GM19043 (cell line): ENCODE results near the gene FKBP11.

Experiments used
- ATAC-seq: cut with Tn5 transposase; IDR thresholded peaks from one replicate; pipeline ENCODE4 v1.9.1; 2021; ENCODE audit warnings: low read depth; ENCODE audit not compliant: unreplicated experiment

FKBP11 gene

DNA sequence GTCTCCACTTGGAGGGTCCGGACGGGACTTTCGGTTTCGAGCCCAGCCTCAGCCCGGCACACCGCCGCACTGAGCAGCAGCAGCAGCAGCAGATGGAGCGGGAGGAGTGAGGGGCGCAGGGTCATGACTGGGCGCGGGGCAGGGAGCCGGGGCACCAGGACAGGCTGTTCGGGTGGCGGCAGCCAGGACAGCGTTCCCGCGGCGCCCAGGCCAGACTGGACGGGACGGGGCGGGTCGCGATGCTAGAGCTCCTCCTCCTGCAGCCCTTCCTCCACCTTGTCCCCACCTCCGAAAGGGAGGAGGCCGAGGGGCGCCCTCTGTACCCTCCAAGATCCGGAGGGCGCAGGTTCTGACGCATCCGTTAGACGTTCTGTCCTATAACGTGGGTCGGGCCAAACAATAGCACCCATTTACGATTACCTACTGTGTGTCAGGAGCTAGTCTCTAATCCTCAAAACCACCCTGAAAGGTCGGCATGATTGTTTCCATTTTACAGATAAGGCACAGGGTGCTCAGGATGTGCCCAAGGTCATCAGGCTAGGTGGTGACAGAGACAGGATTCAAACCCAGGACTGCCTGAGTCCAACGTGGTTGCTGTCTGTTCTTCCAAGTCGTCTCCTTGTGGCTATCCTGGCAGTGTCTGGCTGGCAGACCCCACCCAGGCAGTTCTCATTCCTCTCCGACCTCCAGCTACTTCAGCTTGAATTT is at the start of gene FKBP11:
Gene FKBP11, minus strand, starts transcription at position 189 of the 708 bp plus-strand sequence. Its CDS starts 64 bp downstream, at position 125.
- peak; percentile 67 for ATAC-seq

DNA sequence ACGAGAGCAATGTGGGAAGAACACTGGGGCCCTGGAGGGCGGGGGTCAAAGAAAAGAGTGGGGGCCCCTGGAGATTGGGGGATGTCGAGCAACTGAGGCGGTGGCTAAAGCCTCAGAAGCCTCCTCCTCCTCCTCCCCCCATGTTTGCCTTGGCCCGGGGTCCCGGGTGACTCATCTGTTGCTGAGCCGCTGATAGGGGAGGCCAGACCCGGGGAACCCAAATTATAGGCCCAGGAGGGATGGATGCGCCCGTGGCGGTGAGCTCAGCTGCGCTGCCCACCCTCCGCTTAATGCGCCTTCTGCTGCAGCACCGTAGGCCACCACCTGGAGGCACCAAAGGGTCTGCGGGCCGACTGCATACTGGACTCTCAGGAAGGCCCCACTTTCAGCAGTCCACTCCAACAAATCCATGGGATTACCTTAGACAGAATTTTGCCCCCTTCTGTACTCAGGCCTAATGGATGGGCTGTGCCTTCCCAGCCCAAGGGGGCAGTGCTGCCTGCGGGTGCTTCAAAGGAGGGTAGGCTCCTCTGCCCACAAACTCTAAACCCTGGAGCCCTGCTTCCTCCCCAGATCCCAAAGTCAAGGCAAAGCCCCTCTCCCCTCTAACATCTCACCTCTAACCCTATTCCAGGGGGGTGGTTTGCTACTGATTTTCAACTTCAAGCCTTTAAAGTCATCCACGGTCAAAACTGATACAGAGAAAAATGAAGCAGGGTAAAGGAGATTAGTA is 48.8 kb upstream of the FKBP11 start:
- ATAC-seq: no peak

DNA sequence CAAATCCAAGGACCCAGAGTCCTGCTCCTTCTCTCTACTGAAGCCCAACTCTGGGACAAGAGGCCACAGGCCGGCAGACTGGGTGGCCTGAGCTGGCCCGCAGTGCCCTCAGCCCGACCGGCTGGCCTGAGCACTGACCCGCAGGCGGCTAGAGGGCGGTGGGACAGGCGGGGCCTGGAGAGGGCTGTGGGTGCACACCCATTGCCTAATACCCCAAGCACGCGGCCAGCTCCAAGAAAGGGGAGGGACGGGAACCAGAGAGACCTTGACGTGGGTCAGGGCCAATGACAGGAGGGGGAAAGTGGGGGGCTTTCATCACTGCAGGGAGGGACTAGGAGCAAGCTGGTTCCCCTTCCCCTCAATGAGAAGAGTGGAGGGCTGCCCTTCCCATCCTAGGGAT is 48.2 kb upstream of the FKBP11 start:
- ATAC-seq: no peak

DNA sequence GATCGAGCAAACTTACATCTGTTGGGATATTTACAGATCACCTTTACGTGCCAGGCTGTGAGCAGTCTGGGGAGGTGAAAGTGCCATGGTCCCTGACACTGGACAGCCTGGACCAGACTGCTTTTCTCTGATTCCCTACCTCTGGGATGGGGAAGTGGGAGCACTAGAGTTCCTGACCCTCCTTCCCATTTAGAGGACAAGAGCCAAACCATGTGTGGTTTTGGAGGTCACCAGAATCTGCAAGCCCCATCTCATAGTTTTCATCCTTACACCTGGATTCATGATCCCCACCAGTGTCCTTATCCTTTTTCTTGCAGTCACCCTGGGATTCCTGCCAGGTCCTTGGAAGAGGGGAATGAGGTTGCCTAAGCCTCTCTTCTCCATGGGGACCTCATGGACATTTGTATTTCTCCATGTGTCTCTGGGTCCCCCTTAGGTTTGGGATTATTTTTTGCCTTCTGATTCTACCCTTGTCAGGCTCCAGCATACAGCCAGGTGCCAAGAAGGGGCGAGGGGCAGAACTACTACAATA is 47.7 kb upstream of the FKBP11 start:
- ATAC-seq: no peak

DNA sequence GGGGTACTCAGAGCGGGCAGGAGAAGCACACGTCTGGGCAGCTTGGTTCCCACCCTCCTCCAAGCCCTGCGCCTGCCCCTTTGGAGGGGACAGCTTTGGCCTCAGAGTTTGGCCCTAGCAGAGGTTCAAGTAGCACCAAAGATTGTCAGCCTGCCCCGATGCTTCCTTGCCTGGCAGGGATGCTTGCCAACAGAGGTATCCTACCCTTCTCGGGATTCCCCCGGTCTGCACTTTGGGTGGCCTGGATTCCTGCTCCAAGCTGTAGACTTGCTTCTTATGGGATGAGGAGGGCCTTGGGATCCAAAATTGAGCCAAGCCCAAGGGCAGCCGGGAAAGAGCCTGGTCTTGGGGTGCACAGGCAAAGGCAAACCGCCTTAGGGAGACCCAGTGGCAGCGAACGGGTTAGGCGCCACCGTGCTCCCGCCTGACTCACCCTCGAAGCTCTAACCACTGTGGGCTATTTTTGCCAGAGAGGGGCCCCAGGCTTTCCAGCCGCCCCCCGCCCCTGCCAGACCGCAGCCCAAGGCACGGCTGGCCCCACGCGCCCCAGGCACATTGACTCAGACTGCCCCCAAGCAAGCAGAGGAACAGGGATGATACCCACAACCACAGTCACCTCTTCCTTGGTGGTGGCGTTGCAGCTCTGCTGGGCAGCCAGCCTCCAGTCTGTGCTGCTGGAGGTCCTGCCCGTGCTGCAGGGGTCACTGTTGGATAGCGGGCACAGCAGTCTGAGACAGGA is 47.1 kb upstream of the FKBP11 start:
- ATAC-seq: no peak

DNA sequence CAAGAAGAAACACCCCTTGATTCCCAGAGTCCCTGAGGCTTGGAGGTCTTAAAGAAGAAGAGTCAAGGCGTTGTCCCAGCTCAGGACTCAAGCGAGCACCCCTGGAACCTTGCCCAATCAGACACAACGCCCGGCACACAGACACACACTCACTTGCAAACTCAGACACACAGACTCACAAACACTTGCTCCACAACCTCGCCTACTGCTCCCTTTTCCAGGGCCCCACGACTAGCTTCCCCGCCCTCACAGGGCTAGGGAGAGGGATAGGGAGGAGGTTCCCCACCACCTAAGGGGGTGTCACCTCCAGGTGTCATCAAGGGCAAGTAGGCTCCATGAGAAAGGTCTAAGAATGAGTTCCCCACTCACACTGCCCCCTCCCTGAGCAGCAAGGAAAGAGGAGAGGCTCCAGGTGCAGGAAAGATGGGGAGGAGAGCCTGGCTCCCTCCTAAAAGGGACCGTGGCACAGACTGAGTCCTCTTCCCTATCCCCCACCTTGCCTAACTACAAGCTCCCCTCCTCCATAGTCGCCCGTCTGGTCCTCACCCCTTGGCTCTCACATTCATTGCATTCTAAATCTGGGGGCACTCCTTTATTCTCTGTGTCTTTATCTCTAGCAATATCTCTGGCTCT is 45.5 kb upstream of the FKBP11 start:
- no peak for ATAC-seq

DNA sequence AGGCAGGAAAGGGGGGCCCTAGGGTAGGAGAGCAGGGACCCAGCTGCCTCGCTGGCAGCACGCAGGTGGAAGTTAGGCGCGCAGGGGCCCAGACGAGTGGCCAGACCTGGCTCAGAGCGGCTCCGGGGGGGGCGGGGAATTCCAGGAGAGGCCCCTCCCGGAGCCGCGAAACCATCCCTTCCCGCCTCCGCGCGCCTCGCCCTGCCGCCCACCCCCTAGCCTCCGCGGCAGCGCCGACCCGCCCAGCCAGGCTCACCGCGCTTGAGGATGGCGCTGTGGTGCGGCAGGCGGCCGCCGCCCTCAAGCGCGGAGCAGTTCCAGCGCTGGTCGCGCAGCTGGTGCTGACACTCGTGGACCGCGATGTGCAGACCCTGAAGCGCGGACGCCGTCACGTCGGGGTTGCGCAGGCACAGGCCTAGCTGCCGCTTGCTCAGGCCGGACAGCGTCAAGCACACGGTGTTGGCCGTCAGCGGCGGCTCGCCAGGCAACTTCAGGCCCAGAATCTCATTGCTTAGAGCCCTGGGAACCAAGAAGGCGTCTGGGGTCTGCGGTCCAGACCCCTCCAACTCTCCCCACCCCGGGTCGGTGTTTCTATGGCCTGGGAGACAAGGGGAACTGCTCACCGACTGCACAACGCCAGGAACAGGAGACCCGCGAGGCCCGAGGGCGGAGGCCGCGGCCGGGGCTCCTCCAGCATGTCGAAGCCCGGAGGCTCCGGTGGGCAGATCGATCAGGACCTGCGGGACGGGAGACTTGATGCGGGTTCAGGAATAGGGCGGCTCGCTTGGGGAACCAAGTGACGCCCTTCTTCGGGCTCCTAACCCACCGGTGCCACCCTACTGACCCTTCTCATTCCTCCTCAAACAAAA is 44.8 kb upstream of the FKBP11 start:
- no peak for ATAC-seq

DNA sequence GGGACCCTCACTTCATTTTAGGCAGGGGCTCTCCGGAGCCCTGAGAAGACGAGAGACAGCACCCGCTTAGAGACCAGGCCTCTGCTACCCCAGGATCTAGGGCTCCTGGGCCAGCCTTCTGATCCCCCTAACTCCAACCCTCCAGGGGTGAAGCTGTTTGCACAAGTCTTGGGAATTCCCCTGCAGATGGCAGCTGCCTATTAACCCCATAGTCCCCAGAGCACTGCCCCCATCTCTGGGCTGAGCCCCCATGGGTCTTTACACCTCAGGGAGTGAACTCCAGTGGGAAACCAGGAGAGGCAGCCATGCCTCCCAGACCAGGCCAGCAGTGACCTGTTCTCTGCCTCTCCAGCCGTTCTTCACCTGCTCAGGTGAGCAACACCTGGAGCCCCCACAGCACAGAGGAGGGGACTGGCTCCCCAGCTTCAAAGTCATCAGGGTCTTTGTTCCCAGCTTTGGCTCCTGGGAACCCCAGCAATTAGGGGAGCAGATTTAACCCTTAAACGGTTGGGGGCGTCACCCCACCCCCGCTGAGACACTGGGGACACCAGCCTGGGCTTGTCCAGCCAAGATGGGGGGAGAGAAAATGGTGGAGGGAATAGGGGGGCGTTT is 44.0 kb upstream of the FKBP11 start:
- no peak for ATAC-seq

DNA sequence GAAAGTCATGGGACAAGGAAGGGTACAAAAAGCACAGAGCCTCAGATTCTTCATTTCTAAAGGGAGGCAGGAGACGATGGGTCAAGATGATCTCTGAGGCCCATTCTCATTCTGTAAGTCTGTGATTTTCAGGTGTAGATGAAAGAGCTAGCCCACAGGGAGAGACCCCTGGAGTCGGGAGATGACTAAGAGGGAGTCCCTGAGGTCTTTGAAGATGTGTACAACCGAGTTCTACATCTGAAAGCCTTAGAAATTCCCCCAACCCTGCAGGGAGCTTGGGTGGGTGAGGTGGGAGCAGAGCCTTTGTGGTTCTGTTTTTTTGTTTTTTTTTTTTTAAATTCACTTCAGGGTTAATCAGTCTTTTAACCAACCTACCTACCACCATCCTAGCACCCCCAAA is 43.2 kb upstream of the FKBP11 start:
- ATAC-seq: no peak

DNA sequence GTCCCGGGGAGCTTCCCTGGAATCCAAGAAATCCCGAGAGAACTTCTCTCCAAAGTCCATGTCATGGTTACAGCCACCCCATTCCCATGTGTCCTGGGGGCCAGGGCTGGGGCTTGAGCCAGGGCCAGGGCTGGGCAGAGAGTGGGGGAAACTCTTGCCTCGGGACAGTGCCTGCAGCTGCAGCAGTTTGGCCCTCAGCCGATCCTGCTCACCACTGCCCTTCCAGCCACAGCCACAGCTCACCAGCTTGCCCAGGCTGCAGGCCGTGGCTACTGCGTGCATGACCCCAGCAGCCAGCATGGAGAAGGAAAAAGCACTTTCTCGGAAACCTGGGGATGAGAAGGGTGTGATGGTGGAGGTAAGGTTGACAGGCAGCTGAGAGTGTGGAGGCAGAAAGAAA is 42.7 kb upstream of the FKBP11 start:
- no peak for ATAC-seq

DNA sequence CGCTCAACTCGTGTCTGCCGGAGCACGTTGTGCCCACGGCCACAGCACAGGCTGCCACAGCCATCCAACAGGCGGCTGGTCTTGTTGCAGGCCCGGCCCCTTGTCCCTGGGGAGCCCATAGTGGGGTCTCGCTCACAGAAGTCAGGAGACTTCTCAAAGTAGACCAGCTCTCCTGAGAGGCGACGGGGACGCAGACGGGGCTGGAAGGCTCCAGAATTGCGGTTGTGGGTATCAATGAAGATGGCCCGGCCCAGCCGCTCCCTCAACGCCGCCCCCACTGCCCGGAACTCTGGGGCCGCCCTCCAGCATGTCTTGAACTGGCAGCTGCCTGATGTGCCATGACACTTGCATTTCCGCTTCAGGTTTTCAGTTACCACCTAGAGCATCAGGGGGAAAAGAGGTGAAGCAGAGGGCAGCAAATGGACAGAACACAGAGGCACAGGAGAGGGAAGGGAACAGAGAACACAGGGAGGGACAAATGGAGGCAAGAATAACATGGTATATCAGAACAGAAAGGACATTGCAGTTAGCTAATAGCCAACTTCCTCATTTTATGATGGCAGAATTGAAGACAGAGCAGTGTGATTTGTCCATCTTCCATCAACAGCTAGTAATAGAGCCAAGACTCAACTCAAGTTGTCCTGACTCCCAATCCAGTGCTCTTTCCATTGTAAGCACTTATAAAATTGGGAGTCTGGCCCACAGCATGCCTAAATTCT is 41.0 kb upstream of the FKBP11 start:
- ATAC-seq: no peak

DNA sequence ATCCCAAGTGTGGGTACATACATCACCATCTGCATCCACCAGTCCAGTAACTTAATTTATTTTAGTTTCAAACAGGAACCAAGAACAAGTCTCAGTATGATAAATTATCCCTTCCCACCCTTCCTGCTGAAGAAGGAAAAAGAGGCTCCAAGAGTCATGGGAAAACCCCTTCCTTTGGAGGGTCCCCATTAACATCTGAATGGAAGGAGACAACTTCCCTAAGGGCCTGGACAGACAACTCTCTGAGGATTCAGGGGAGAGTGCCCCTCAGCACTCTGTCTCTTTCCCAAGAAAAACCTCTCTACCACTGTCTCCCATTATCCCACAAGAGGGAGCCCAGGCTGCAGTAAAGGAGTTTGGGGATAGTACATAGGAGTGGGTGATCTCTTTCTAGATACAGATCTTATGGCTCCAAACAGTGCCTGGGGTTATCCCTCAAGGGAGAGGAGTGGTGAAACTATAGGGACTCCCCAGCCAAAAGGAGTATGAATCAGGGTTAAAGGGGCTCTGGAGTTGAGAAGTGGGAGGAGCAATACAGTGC is 40.1 kb upstream of the FKBP11 start:
- ATAC-seq: no peak

DNA sequence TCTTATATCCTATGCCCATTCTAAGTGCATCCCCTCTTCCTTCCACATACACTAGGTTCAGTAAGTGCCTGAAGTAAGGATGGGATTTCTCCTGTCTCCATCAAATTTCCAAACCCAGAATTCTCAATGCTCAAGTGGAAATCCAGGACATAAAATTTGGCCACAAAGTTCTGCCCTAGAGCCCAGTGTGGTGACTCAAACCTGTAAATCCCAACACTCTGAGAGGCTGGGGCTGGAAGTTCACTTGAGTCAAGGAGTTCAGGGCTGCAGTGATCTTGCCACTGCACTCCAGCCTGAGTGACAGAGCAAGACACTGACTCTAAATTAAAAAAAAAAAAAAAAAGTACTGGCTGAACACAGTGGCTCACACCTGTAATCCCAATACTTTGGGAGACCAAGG is 36.5 kb upstream of the FKBP11 start:
- ATAC-seq: no peak

DNA sequence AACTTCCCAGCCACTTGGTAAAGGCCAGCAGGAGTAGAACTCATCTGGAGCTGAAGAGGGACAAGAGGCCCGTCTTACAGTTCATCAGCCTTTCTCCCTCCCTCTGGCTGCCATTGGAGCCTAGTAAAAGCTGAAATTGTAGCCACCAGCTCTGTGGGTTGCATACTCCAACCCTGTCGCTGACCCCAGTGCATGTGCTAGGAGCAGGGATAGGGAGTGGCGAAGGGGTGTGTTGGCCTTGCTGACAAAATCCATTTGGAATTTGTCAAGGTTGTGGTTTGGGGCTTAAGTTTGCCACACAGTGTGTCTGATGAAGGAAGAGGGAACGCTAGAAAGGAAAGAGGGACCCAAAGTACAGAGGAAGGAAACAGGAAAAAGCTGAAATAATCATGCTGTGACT is 36.0 kb upstream of the FKBP11 start:
- no peak for ATAC-seq

DNA sequence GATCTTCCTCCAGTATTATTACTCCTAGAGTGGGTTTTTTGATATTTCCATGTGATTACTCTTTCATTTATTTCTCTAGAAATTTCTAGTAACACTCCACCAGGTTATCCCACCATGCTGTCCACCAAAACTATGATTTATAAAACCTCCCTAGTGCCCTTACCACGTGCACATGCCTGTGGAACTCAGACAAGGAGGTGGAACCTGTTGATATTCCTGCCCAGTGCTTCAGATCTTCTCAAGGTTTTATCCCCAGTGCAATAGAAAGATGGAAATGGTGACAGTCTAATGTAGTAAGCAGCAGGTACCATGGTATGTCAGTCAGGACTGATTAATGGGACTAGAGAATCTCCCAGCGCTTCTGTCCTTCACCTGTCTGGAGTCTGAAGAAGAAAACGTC is 35.5 kb upstream of the FKBP11 start:
- no peak for ATAC-seq

DNA sequence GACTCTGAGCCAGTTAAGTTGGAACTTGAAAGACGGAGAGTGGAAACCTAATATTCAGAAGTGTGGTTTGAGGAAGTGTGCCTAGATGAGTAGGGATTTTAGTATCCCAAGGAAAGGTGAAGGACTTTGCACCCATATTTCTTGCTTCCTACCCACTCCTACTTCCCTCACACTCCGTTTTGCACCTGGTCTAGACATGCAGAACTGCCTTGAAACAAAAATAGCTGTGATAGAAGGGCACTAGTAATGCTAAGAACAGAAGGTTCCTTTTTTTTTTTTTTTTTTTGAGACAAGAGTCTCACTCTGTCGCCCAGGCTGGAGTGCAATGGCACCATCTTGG is 32.7 kb upstream of the FKBP11 start:
- no peak for ATAC-seq

DNA sequence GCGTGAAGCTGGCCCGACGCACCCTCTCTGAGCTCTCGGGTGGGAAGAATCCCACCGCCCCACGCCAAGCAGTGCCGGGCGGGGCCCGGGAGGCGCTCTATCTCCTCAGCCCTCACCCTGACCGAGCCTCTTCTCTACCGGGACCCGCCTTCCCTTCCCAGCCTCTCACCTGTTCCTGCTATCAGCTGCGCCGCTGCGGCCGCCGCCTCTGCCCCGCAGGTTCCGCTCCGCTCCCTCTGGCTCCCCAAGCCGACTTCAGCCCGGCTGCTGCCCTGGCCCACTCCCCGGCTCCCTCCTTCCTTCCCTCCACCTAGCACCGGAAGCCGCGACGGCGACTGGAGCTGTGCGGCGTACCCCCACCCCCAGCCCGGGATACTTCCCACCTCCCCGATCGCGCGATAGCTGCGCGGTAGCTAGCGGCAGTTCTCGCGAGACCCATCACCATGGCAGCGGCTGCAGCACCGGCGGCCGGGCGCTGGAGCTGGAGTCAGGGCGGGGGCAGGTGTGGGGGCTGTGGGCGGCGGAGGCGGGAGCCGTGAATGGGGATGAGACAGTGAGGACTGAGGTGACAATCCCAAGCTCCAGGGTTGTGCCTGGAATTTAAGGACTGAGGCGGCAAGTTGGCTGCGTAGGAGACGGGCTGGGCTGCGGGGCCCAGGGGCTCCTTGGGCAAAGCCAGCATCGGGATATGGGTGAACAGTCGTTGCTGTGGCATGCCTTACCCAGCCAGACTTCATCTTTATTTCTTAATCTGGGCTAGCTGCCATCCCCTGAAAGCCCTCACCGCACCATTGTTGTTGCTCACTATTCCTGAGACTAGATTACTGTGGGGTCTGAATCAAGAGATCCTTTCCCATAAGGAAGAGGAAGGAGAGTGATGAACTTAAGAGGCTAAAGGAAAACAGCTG is 32.1 kb upstream of the FKBP11 start, which contains the start of gene ARF3:
Gene ARF3, minus strand, starts transcription at position 347 of the 908 bp plus-strand sequence. CDS start 16,392 bp downstream, outside the sequence.
- peak; percentile 82 for ATAC-seq
